IPS-18c (cell line): Measurements from ENCODE around the gene KIF20A.
A peak's percentile ranks its signal among the peaks of the same experiment; 100 is the strongest.
"Not testable (repeated sequence)": the region's sequence is repeated elsewhere in the genome, so short reads cannot be mapped to it uniquely, and the experiment has no call there.

ENCODE experiments used
- H3K4me3 ChIP-seq: 2 replicates; pipeline ENCODE4 v1.7.0; 2013; ENCODE audit warnings: low read depth, mild to moderate bottlenecking, low read length, moderate library complexity; ENCODE audit not compliant: insufficient read depth
- H3K9me3 ChIP-seq: one replicate; pipeline ENCODE4 v1.6.1; 2013; ENCODE audit warnings: mild to moderate bottlenecking, low read length, moderate library complexity; ENCODE audit not compliant: control insufficient read depth, insufficient read depth

The KIF20A gene

GRCh38 chr5:138179277-138179857 lies 455 bp downstream of the KIF20A start:
- Histone ChIP-seq H3K9me3 (no peaks in the 10 kb centered on the region), H3K4me3 (peak overlapping the region; percentile 88)

DNA sequence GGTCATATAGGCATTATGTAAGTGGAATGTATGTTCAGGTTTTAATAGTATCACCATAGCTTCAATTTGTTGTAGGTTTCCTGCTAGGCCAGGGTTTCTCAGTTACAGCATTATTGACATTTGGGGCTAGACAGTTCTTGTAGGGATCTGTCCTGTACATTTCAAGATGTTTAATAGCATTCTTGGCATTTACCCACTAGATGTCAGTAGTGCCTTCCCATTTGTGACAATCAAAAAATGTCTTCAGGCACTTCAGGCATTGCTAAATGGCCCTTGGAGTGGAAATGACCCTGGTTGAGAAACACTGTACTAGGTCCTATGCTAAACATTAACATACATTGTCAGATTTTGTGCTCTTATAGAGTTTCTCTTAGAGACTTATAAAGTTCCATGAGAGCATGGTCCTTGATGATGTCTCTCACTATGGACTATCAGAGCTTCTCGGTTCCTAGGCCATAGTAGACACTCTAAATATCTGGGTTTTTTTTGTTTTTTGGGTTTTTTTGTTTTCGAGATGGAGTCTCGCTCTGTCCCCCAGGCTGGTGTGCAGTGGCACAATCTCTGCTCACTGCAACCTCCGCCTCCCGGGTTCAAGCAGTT lies 1.4 kb downstream of the KIF20A start:
- no peaks in the 10 kb centered on the region for H3K9me3 ChIP-seq
- H3K4me3 ChIP-seq, result peak overlapping the region; percentile 88

- no peaks in the 10 kb centered on the region for H3K9me3 ChIP-seq
- no peak overlapping the region for H3K4me3 ChIP-seq
Measured at GRCh38 chr5:138180841-138181240, 1.9 kb downstream of the KIF20A start.

DNA sequence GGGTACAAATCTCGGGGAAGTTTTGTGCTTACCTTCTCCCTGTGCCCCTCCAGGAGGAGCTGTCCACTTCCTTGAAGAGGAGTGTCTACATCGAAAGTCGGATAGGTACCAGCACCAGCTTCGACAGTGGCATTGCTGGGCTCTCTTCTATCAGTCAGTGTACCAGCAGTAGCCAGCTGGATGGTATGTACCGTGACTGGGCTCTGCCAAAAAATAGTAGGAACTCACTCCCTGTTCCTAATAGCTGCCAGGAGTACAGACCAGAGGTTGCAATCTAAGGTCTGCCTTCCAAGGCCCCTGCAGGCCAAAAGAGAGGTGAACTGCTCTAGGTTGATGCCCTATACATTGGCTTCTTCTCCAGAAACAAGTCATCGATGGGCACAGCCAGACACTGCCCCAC lies 3.9 kb downstream of the KIF20A start:
- Histone ChIP-seq H3K4me3 (no peak overlapping the region), H3K9me3 (no peaks in the 10 kb centered on the region)

DNA sequence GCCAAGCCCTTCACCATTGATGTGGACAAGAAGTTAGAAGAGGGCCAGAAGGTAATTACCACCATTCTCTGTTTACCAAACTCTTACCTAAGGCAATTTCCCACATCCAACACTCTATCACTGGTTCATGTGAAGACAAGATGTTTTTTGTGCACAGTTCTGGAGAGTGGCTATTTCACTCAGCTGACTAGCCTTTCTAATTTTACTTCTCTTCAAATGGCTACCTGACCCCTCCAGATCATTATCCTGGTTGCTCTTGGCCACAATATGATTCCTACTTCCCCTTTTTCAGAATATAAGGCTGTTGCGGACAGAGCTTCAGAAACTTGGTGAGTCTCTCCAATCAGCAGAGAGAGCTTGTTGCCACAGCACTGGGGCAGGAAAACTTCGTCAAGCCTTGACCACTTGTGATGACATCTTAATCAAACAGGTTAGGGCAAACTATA lies 7.1 kb downstream of the KIF20A start:
- Histone ChIP-seq H3K4me3 (no peak overlapping the region), H3K9me3 (no peaks in the 10 kb centered on the region)

GRCh38 chr5:138188626-138189025 lies 9.7 kb downstream of the KIF20A start:
- no peaks in the 10 kb centered on the region for H3K9me3 ChIP-seq
- H3K4me3 ChIP-seq, result no peak overlapping the region

DNA sequence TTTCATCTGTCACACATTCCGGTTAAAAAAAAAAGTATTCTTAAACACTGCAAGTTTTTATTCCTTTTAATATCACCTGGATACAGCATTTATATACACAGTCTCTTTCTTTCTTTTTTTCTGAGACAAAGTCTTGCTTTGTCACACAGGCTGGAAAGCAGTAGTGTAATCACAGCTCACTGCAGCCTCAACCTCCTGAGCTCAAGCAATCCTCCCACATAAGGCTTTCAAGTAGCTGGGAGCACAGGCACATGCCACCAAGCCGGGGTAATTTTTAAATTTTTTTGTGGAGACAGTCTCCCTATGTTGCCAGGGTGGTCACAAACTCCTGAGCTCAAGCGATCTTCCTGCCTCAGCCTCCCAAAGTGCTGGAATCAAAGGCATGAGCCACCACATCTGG lies 13.9 kb downstream of the KIF20A start:
- Histone ChIP-seq H3K4me3 (no peak overlapping the region), H3K9me3 (peaks cover 3% of the 10 kb centered on the region)

GRCh38 chr5:138193859-138194258 lies 14.9 kb downstream of the KIF20A start:
- not testable (repeated sequence) for H3K9me3 ChIP-seq, H3K4me3 ChIP-seq

DNA sequence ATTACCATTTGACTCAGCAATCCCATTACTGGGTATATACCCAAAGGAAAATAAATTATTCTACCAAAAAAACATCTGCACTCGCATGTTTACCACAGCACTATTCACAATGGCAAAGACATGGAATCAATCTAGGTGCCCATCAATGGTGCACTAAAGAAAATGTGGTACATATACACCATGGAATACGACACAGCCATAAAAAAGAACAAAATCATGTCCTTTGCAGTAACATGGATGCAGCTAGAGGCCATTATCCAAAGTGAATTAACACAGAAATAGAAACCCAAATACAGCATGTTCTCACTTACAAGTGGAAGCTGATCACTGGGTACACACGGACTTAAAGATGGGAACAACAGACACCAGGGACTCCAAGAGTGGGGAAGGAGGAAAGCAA lies 32.1 kb downstream of the KIF20A start:
- H3K4me3 ChIP-seq, result no peak overlapping the region
- no peaks in the 10 kb centered on the region for H3K9me3 ChIP-seq

- H3K9me3 ChIP-seq, result no peaks in the 10 kb centered on the region
Measured at GRCh38 chr5:138212828-138213160, 33.9 kb downstream of the KIF20A start.

DNA sequence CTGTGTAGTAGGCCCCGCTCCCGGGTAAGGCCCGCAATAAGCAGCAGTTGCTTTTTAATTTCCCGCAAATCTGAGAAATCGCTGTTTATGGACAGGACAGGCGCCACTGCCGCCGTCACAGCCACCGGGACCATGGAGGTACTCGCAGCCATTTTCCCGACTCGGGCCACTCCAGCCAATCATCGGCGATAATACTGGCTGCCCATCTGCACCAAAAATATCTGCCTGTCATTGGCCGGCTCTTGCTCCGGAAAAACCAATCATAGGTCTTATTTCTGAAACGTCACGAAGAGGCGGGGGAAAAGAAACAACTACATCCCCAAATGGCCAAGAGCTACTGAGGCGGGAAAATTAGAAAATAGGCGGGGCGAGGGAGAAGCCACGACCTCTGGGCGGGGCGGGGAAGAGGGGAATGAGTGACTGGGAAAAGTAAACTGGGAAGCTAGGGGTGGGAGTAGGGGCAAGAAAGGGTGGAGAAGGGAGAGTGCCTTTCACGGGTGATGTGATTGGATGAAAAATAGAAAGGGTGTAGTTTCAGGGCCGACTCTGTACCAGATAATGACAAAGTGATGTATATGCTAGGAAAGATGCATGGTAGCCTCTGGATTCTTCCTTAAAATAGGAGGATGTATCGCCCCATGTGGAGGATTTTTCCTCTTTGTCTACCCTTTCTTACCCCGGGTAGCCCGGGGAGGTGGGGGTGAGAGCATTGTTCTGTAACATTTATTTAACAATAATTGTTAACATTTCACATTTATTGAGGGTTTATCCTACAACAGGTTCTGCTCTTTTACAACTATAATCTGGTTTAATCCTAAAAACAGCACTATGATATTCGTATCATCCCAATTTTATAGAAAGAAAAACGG lies 34.5 kb downstream of the KIF20A start, which contains the start of gene CDC23:
Gene CDC23 (minus strand): TSS at position 163 of the 869 bp plus-strand sequence. CDS start 11 bp downstream, at position 152.
- H3K4me3 ChIP-seq, result peak within 1 kb of the TSS; percentile 96
- no peaks in the 10 kb centered on the region for H3K9me3 ChIP-seq

More at GRCh38 chr5:138212828-138213160, 33.9 kb downstream of the KIF20A start:
- peak overlapping the region; percentile 96 for H3K4me3 ChIP-seq

GRCh38 chr5:138216799-138217198 lies 37.9 kb downstream of the KIF20A start:
- H3K4me3 ChIP-seq, result no peak overlapping the region
- H3K9me3 ChIP-seq, result no peaks in the 10 kb centered on the region

- no peak overlapping the region for H3K4me3 ChIP-seq
- H3K9me3 ChIP-seq, result no peaks in the 10 kb centered on the region
Measured at GRCh38 chr5:138223532-138223931, 44.6 kb downstream of the KIF20A start.

DNA sequence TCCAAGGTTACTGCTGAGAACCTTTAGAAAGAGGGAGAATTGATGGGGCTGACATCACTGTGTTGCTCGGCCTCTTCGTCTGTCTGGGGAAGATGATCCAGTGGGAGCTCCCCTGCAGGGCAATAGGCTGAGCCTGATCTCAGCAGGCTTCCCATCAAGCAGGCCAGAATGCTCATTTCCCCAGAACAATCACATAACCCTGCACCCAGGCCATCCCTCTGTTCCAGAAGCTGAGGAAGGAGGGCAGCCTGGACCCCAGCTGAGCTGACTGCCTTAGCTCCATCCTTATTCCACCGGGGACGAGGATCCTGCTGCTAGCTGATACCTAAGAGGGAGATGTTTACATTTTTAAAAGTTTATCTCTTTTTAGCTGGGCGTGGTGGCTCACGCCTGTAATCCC lies 45.8 kb downstream of the KIF20A start:
- Histone ChIP-seq H3K9me3 (no peaks in the 10 kb centered on the region), H3K4me3 (no peak overlapping the region)

GRCh38 chr5:138226910-138227309 lies 48.0 kb downstream of the KIF20A start:
- no peaks in the 10 kb centered on the region for H3K9me3 ChIP-seq
- no peak overlapping the region for H3K4me3 ChIP-seq

DNA sequence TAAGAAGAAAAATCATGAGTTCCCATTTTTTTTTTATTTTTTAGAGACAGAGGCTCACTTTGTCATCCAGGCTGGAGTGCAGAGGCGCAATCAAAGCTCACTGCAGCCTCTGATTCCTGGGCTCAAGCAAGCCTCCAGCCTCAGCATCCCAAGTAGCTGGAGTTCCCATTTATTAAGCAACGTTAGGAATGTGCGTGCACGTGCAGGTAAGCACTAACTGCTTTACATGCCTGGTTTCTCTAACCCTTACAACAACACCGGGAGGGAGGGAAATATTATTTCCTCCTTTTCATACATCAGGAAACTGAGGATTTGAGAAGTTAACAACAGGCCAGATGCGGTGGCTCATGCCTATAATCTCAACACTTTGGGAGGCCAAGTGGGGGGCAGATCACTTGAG lies 50.5 kb downstream of the KIF20A start:
- H3K9me3 ChIP-seq, result no peaks in the 10 kb centered on the region

DNA sequence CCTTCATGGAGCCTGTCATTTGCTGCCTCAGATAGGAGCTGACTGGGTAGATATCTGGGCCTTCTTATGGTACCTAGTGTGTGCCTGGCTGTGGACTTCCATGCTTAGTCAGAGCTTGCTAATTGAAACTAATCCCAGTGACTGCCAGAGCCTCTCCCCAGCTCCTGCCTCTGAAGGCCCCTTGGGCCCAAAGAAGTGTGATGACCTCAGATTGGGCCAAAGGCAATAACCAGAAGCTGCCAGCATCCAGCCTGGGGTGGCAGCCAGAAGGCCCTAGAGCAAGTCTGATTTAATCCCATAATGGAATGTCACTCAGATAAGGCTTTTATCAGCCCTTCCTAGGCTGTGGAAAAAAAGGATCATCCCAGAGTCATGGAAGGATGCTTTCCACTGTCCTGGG lies 51.3 kb downstream of the KIF20A start:
- Histone ChIP-seq H3K4me3 (no peak overlapping the region), H3K9me3 (no peaks in the 10 kb centered on the region)

More for the DNA sequence above, 50.5 kb downstream of the KIF20A start:
- H3K4me3 ChIP-seq, result no peak overlapping the region

DNA sequence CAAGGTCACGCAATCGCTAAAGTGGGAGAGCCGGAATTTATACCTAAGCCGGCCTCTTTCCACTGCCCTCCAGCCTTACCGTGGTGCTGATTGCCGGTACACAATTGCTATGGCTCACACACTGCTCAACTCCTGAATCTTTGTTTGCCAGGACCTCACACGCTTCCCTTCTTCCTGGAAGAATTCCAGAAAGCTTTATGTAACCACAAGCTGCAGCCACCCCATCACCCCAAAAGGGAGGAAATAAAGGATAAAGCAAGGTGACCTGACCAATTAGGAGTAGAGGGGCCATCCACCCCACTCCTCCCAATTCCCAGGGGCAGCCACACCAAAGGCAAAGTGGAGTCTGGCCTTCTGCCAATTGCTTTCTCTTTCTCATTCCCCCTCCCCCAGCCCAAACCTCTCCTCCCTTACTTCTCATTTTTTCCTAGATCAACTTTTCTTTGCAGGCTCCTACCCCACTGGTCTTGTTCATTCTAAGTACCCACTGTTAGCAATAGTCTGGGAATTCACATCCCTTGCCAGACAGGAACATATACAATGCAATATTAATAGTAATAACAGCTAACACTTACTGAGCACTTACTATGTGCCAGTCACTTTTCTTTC lies 52.2 kb downstream of the KIF20A start:
- H3K4me3 ChIP-seq, result no peak overlapping the region
- no peaks in the 10 kb centered on the region for H3K9me3 ChIP-seq
